ENCODE data around the gene SMC4.

SMC4 gene

GRCh38 chr3:160403028-160403545 is 3.6 kb downstream of the SMC4 start:
- peak overlapping the region; percentile 91; the same call in 1 of the 2 replicates for H3K4me3 ChIP-seq (ENCODE audit: low read length)
- TF ChIP-seq ZNF274 (IDR thresholded peaks at IDR 0.05; ENCODE audit: low read depth, low read length): no peak

- TF ChIP-seq ZNF274 (IDR thresholded peaks at IDR 0.05; ENCODE audit: low read depth, low read length): no peak
- H3K4me3 ChIP-seq (ENCODE audit: low read length): peak overlapping the region; percentile 91; the same call in 1 of the 2 replicates
Observed at GRCh38 chr3:160403796-160404470, 4.5 kb downstream of the SMC4 start.

GRCh38 chr3:160409812-160410610 is 10.6 kb downstream of the SMC4 start:
- no peak for TF ChIP-seq ZNF274 (IDR thresholded peaks at IDR 0.05; ENCODE audit: low read depth, low read length)

GRCh38 chr3:160412477-160412876 is 13.0 kb downstream of the SMC4 start:
- no peak overlapping the region for H3K4me3 ChIP-seq (ENCODE audit: low read length)
- TF ChIP-seq ZNF274 (IDR thresholded peaks at IDR 0.05; ENCODE audit: low read depth, low read length): no peak

More at GRCh38 chr3:160409812-160410610, 10.6 kb downstream of the SMC4 start:
- H3K4me3 ChIP-seq (ENCODE audit: low read length): no peak overlapping the region

GRCh38 chr3:160413613-160414248 is 14.3 kb downstream of the SMC4 start:
- TF ChIP-seq ZNF274 (IDR thresholded peaks at IDR 0.05; ENCODE audit: low read depth, low read length): no peak
- H3K4me3 ChIP-seq (ENCODE audit: low read length): no peak overlapping the region

GRCh38 chr3:160417311-160417710 is 17.9 kb downstream of the SMC4 start:
- no peak overlapping the region for H3K4me3 ChIP-seq (ENCODE audit: low read length)
- TF ChIP-seq ZNF274 (IDR thresholded peaks at IDR 0.05; ENCODE audit: low read depth, low read length): no peak

- H3K4me3 ChIP-seq (ENCODE audit: low read length): no peak overlapping the region
- no peak for TF ChIP-seq ZNF274 (IDR thresholded peaks at IDR 0.05; ENCODE audit: low read depth, low read length)
Observed at GRCh38 chr3:160427832-160428424, 28.5 kb downstream of the SMC4 start.

- no peak for TF ChIP-seq ZNF274 (IDR thresholded peaks at IDR 0.05; ENCODE audit: low read depth, low read length)
Observed at GRCh38 chr3:160434071-160434470, 34.6 kb downstream of the SMC4 start.

GRCh38 chr3:160435095-160435494 is 35.6 kb downstream of the SMC4 start:
- H3K4me3 ChIP-seq (ENCODE audit: low read length): no peak overlapping the region
- no peak for TF ChIP-seq ZNF274 (IDR thresholded peaks at IDR 0.05; ENCODE audit: low read depth, low read length)

More at GRCh38 chr3:160434071-160434470, 34.6 kb downstream of the SMC4 start:
- H3K4me3 ChIP-seq (ENCODE audit: low read length): no peak overlapping the region

- H3K4me3 ChIP-seq (ENCODE audit: low read length): no peak overlapping the region
- no peak for TF ChIP-seq ZNF274 (IDR thresholded peaks at IDR 0.05; ENCODE audit: low read depth, low read length)
Observed at GRCh38 chr3:160435747-160436146, 36.3 kb downstream of the SMC4 start.

GRCh38 chr3:160437083-160437455 is 37.6 kb downstream of the SMC4 start:
- no peak for TF ChIP-seq ZNF274 (IDR thresholded peaks at IDR 0.05; ENCODE audit: low read depth, low read length)
- no peak overlapping the region for H3K4me3 ChIP-seq (ENCODE audit: low read length)

- no peak for TF ChIP-seq ZNF274 (IDR thresholded peaks at IDR 0.05; ENCODE audit: low read depth, low read length)
- H3K4me3 ChIP-seq (ENCODE audit: low read length): no peak overlapping the region
Observed at GRCh38 chr3:160440687-160441086, 41.2 kb downstream of the SMC4 start.

GRCh38 chr3:160444411-160444810 is 45.0 kb downstream of the SMC4 start:
- H3K4me3 ChIP-seq (ENCODE audit: low read length): no peak overlapping the region
- no peak for TF ChIP-seq ZNF274 (IDR thresholded peaks at IDR 0.05; ENCODE audit: low read depth, low read length)

- TF ChIP-seq ZNF274 (IDR thresholded peaks at IDR 0.05; ENCODE audit: low read depth, low read length): no peak
- H3K4me3 ChIP-seq (ENCODE audit: low read length): no peak overlapping the region
Observed at GRCh38 chr3:160445854-160446253, 46.4 kb downstream of the SMC4 start.

All from GM08714 (cell line).